HG03432 (cell line): ENCODE data around the gene PAWR.
"Not testable (repeated sequence)": the region's sequence is repeated elsewhere in the genome, so short reads cannot be mapped to it uniquely, and the experiment has no call there.

Experiments
- ATAC-seq: cut with Tn5 transposase; IDR thresholded peaks from one replicate; pipeline ENCODE4 v1.9.1; 2021; ENCODE audit warnings: mild to moderate bottlenecking, moderate library complexity; ENCODE audit not compliant: unreplicated experiment

Gene PAWR

GRCh38 chr12:79596719-79597350 lies 93.9 kb downstream of the PAWR start:
- ATAC-seq, result no peak

GRCh38 chr12:79595273-79595672 lies 95.5 kb downstream of the PAWR start:
- no peak for ATAC-seq

- ATAC-seq, result no peak
These were observed 97.9 kb downstream of the PAWR start for GRCh38 chr12:79592865-79593264.

- no peak for ATAC-seq
These were observed 98.8 kb downstream of the PAWR start for GRCh38 chr12:79591988-79592387.

- ATAC-seq, result no peak
These were observed 100.0 kb downstream of the PAWR start for GRCh38 chr12:79590751-79591150.

- no peak for ATAC-seq
These were observed 103.4 kb downstream of the PAWR start for GRCh38 chr12:79587368-79587767.

- ATAC-seq, result no peak
These were observed 105.6 kb downstream of the PAWR start for GRCh38 chr12:79585147-79585546.

- no peak for ATAC-seq
These were observed 116.9 kb downstream of the PAWR start for GRCh38 chr12:79573820-79574219.

- no peak for ATAC-seq
These were observed 121.1 kb downstream of the PAWR start for GRCh38 chr12:79569679-79570078.

GRCh38 chr12:79567175-79567563 lies 123.6 kb downstream of the PAWR start:
- no peak for ATAC-seq

GRCh38 chr12:79566452-79567174 lies 124.2 kb downstream of the PAWR start:
- no peak for ATAC-seq

- not testable (repeated sequence) for ATAC-seq
These were observed 125.9 kb downstream of the PAWR start for GRCh38 chr12:79564727-79565350.

GRCh38 chr12:79563021-79563740 lies 127.6 kb downstream of the PAWR start:
- ATAC-seq, result no peak

GRCh38 chr12:79561401-79562132 lies 129.2 kb downstream of the PAWR start:
- no peak for ATAC-seq

GRCh38 chr12:79560225-79560889 lies 130.4 kb downstream of the PAWR start:
- no peak for ATAC-seq

GRCh38 chr12:79559591-79559990 lies 131.2 kb downstream of the PAWR start:
- no peak for ATAC-seq

GRCh38 chr12:79558924-79559469 lies 131.8 kb downstream of the PAWR start:
- ATAC-seq, result no peak

GRCh38 chr12:79557690-79558315 lies 133.0 kb downstream of the PAWR start:
- no peak for ATAC-seq
